ENCODE results near the gene MRPS23. TPM values are rescaled to one million over a fixed set of nuclear protein-coding genes. Genes with fewer than 3 reads are reported as not detected.

The MRPS23 gene
- total RNA-seq, 2 experiments from 2014 or later = 27.1 to 38.4 TPM

GRCh38 chr17:57838857-57839570 is 10.8 kb downstream of the MRPS23 start:
- H3K4me1 Mint-ChIP-seq = peaks cover 6% of the 10 kb centered on the region
- H3K36me3 Mint-ChIP-seq (ENCODE audit: low read depth) = peaks cover 25% of the 10 kb centered on the region
- H3K9me3 Mint-ChIP-seq = no peaks in the 10 kb centered on the region
- ChIA-PET POLR2A (no interaction called here), CTCF (interaction anchor here (1.1 to 3.0 kb wide), 2 partner anchors 10 to 24 kb away, joined by 3 to 10 read pairs; partner anchors contain the start of gene MRPS23)
- DNase-seq = no peak
- H3K27ac Mint-ChIP-seq = no peak overlapping the region
- H3K27me3 Mint-ChIP-seq = no peaks in the 10 kb centered on the region
- H3K4me3 Mint-ChIP-seq = no peak overlapping the region

- H3K36me3 Mint-ChIP-seq (ENCODE audit: low read depth) = peaks cover 24% of the 10 kb centered on the region
- no peak overlapping the region for H3K27ac Mint-ChIP-seq
- POLR2A ChIA-PET = no interaction called here
- H3K27me3 Mint-ChIP-seq = no peaks in the 10 kb centered on the region
- H3K4me3 Mint-ChIP-seq = no peak overlapping the region
- H3K9me3 Mint-ChIP-seq = no peaks in the 10 kb centered on the region
- CTCF ChIA-PET = interaction anchor here (3.0 kb wide), 1 partner anchor 11 kb away, joined by 10 read pairs; the partner anchor contains the start of gene MRPS23
- DNase-seq = no peak
- H3K4me1 Mint-ChIP-seq = peaks cover 6% of the 10 kb centered on the region
Observed at GRCh38 chr17:57838453-57838852, 11.4 kb downstream of the MRPS23 start.

GRCh38 chr17:57835333-57835900 is 14.4 kb downstream of the MRPS23 start:
- Mint-ChIP-seq H3K4me3 (no peak overlapping the region), H3K4me1 (peaks cover 6% of the 10 kb centered on the region), H3K27me3 (no peaks in the 10 kb centered on the region), H3K27ac (peak overlapping the region; percentile 10), H3K36me3 (ENCODE audit: low read depth) (peaks cover 16% of the 10 kb centered on the region), H3K9me3 (no peaks in the 10 kb centered on the region)
- ChIA-PET CTCF (interaction anchor here (0.9 to 1.5 kb wide), 3 partner anchors 16 to 40 kb away, joined by 3 to 6 read pairs (median 3); no protein-coding TSS in a partner anchor), POLR2A (no interaction called here)
- no peak for DNase-seq

DNA sequence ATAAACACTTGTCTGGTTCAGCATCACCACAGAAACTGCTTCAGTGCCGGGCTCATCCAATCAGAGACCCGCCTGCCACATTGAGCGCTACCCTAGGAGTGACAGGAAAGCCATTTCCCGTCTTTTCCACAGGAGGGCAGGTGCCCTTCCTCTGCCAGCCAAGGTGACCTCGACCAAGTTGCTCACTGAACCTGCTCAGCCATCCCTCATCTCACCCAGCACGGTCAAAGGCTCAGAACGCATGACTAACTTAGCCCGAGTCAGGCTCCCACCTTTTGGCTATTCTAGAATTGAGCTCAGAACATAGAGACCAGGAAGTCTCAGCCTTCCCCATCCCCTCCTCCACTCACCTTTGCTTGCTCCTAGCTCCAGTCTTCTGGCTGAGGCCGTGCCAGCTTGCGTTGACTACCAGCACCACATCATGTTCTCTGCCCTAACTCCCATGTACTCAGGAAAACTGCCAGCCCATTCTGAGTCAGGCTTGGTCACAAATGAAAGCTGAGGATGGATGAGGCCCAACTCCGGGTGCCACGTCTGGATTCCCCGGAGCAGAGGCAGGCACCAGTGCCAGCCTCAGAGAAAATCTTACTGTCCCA is 15.6 kb downstream of the MRPS23 start:
- DNase-seq = peak; percentile 42
- CTCF ChIA-PET = interaction anchor here (0.8 to 2.4 kb wide), 10 partner anchors 10 to 173 kb away, joined by 3 to 15 read pairs (median 4); partner anchors contain the start of gene MRPS23
- H3K9me3 Mint-ChIP-seq = no peaks in the 10 kb centered on the region
- H3K4me3 Mint-ChIP-seq = no peak overlapping the region
- H3K4me1 Mint-ChIP-seq = peaks cover 6% of the 10 kb centered on the region
- H3K36me3 Mint-ChIP-seq (ENCODE audit: low read depth) = peaks cover 14% of the 10 kb centered on the region
- POLR2A ChIA-PET = no interaction called here
- H3K27ac Mint-ChIP-seq = peak overlapping the region; percentile 39
- no peaks in the 10 kb centered on the region for H3K27me3 Mint-ChIP-seq

GRCh38 chr17:57833179-57833939 is 16.5 kb downstream of the MRPS23 start:
- peak; percentile 83 for DNase-seq
- Mint-ChIP-seq H3K4me1 (peaks cover 6% of the 10 kb centered on the region), H3K27ac (no peak overlapping the region), H3K4me3 (no peak overlapping the region), H3K27me3 (no peaks in the 10 kb centered on the region), H3K9me3 (no peaks in the 10 kb centered on the region), H3K36me3 (ENCODE audit: low read depth) (peaks cover 5% of the 10 kb centered on the region)
- ChIA-PET POLR2A (no interaction called here), CTCF (interaction anchor here (0.7 to 2.4 kb wide), 14 partner anchors 9 to 590 kb away, joined by 3 to 15 read pairs (median 4); partner anchors contain the start of gene MRPS23)

DNA sequence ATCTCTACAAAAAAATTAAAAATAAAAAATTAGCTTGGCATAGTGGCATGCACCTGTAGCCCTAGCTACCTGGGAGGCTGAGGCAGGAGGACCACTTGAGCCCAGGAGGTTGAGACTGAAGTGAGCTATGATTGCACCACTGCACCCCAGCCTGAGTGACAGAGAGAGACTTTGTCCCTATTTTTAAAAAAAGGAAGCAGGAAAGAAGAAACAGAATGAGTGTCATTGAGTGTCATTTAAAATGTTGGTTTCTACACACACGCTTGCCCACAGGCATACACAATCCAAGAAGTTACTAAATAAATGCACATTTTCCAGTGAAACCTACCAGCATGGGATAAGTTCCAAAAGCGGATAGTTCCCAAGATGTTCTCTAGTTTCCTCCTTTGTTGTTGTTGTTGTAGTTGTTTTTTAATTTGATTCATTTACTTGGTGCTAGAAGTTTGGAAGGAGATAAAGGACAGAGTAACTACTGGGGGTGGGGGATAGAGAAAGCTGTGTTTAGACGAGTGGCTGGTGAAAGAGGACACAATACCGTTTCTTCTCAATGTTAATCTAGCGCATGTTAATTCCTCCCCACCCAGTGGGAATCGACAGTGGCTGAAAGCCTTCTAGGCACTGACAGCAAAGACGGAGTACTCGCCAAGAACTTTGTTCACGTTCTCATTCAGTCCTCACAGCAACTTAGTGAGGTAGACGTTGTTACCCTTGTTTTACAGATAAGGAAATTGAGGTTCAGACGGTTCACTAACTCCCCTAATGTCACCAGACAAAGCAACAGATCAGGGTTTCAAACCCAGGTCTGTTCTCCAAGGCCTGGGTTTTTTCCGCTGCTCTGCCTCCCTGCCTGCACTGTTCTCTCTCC is 17.3 kb downstream of the MRPS23 start:
- ChIA-PET POLR2A (no interaction called here), CTCF (interaction anchor here (0.7 to 2.4 kb wide), 10 partner anchors 10 to 589 kb away, joined by 3 to 15 read pairs (median 4); partner anchors contain the start of gene MRPS23)
- Mint-ChIP-seq H3K36me3 (ENCODE audit: low read depth) (peaks cover 4% of the 10 kb centered on the region), H3K27ac (no peak overlapping the region), H3K9me3 (no peaks in the 10 kb centered on the region), H3K4me1 (peaks cover 6% of the 10 kb centered on the region), H3K4me3 (no peak overlapping the region), H3K27me3 (no peaks in the 10 kb centered on the region)
- DNase-seq = no peak

DNA sequence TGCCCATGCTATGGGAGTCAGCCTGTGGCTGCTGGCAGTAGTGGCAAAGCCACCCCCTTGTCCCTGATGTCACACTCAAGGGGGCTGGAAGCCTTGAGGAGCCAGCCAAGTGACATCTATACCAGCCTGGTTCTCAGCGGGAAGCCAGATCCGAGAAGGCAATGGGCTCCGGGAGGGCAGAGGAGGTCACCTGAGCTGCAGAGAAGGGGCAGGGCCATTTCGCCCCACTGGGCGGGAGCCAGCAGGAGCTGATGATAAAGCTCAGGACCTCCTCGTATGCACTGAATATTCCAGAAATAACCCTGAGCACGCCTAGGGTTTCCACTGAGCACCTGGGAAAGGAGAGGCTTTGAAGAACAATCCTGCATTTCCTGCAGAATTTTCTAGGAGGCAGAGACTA is 19.0 kb downstream of the MRPS23 start:
- Mint-ChIP-seq H3K27ac (no peak overlapping the region), H3K9me3 (no peaks in the 10 kb centered on the region), H3K4me1 (peaks cover 6% of the 10 kb centered on the region), H3K4me3 (no peak overlapping the region), H3K36me3 (ENCODE audit: low read depth) (no peaks in the 10 kb centered on the region), H3K27me3 (peaks cover 3% of the 10 kb centered on the region)
- POLR2A ChIA-PET = no interaction called here
- CTCF ChIA-PET = no interaction called here
- no peak for DNase-seq

DNA sequence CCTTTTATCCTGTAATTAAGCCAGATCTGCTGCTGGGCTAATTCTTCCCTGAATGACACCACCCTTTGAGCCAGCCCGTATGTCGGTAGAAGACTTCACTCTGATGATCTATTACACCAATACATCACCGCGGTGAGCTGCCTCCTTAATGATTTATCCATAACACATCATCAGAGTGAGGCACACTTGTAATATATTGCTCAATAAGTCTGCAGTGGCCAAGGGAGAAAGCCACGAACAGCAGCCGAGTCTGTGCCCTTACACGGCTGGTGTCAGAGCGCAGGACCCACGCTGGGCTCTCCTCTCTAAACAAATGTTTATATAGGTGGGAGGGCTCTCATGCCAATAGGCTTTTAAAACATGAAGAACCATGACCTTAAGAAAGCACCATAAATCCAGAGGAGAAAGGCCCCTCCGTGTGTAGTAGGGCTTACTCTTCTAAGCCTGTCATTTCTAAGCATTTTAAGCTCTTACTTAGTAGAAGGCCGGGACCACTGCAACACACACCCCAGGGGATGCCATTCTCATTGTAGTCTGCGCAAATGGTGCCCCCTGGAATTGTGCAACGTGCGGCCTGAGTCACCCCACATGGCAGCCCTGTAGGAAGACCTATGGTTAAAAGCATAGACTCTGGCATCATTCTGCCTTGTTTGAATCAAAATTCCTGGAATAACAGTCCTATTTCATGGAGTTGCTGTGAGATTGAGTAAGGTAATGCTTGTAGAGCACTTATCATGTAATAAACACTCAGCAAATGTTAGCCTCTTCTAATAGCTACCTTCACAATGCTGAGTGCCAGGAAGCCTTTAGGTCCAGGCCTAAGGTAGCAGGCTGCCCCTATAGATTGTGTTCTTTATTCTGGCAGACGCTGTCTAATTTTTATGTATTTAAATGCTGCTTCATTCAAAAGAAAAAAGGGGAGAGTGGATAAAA is 26.1 kb downstream of the MRPS23 start:
- DNase-seq = no peak
- Mint-ChIP-seq H3K27me3 (peaks cover 3% of the 10 kb centered on the region), H3K4me1 (no peaks in the 10 kb centered on the region), H3K36me3 (ENCODE audit: low read depth) (no peaks in the 10 kb centered on the region), H3K27ac (no peak overlapping the region), H3K9me3 (no peaks in the 10 kb centered on the region), H3K4me3 (no peak overlapping the region)
- CTCF ChIA-PET = interaction anchor here (0.6 to 1.2 kb wide), 3 partner anchors 10 to 63 kb away, joined by 3 to 4 read pairs (median 3); no protein-coding TSS in a partner anchor
- POLR2A ChIA-PET = no interaction called here

DNA sequence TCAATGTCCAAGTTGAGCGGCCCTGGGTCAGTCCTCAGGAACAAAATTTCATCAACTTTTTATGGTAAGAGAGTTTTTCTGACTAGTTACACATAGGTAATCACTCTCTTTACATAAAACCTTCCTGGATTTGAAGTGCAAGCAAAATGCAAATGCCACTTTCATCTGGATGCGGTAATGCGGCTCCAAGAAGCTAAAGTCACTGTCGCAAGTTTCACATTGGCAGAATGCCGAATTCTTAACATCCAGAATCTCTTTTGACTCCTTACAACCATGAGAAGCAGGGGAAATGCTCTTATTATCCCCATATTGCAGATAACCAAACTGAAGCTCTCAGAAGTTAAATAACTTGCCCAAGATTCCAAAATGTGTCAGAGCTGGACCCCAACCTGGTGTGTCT is 30.0 kb downstream of the MRPS23 start:
- H3K4me3 Mint-ChIP-seq = no peak overlapping the region
- H3K36me3 Mint-ChIP-seq (ENCODE audit: low read depth) = no peaks in the 10 kb centered on the region
- H3K27ac Mint-ChIP-seq = no peak overlapping the region
- H3K9me3 Mint-ChIP-seq = no peaks in the 10 kb centered on the region
- CTCF ChIA-PET = interaction anchor here (2.8 kb wide), 1 partner anchor 14 kb away, joined by 9 read pairs; no protein-coding TSS in a partner anchor
- peaks cover 14% of the 10 kb centered on the region for H3K27me3 Mint-ChIP-seq
- POLR2A ChIA-PET = no interaction called here
- H3K4me1 Mint-ChIP-seq = no peaks in the 10 kb centered on the region
- DNase-seq = no peak

- Mint-ChIP-seq H3K27me3 (peaks cover 19% of the 10 kb centered on the region), H3K27ac (no peak overlapping the region), H3K36me3 (ENCODE audit: low read depth) (no peaks in the 10 kb centered on the region), H3K4me3 (no peak overlapping the region), H3K4me1 (no peaks in the 10 kb centered on the region), H3K9me3 (no peaks in the 10 kb centered on the region)
- no peak for DNase-seq
- CTCF ChIA-PET = interaction anchor here (2.8 kb wide), 1 partner anchor 14 kb away, joined by 9 read pairs; no protein-coding TSS in a partner anchor
- POLR2A ChIA-PET = no interaction called here
Observed at GRCh38 chr17:57819285-57819684, 30.6 kb downstream of the MRPS23 start.

GRCh38 chr17:57818066-57818465 is 31.8 kb downstream of the MRPS23 start:
- Mint-ChIP-seq H3K36me3 (ENCODE audit: low read depth) (no peaks in the 10 kb centered on the region), H3K4me1 (no peaks in the 10 kb centered on the region), H3K27me3 (peaks cover 23% of the 10 kb centered on the region), H3K9me3 (no peaks in the 10 kb centered on the region), H3K27ac (no peak overlapping the region), H3K4me3 (no peak overlapping the region)
- no peak for DNase-seq
- ChIA-PET CTCF (interaction anchor here (0.6 to 2.8 kb wide), 4 partner anchors 15 to 540 kb away, joined by 3 to 9 read pairs (median 3); no protein-coding TSS in a partner anchor), POLR2A (no interaction called here)

All from activated CD4-positive, alpha-beta T cell treated with anti-CD3 and anti-CD28 coated beads, Interleukin-2, amount 10 ng/mL, durations not matched to agents 7 days and 5 days (primary cell).